Neutrophil (primary cell): Measurements from ENCODE around the gene EFCAB5.
"Not testable (repeated sequence)": the region's sequence is repeated elsewhere in the genome, so short reads cannot be mapped to it uniquely, and the experiment has no call there.

Source experiments
- H3K27ac ChIP-seq: fragments of 200-600 bp; sonication (generic); 2 replicates; pipeline ENCODE4 v1.5.1; 2016; ENCODE audit warnings: mild to moderate bottlenecking, moderate library complexity
- H3K27me3 ChIP-seq: fragments of 200-600 bp; sonication (generic); 2 replicates; pipeline ENCODE4 v1.6.0; 2016; ENCODE audit warnings: mild to moderate bottlenecking
- H3K36me3 ChIP-seq: fragments of 200-600 bp; sonication (generic); 2 replicates; pipeline ENCODE4 v1.5.1; 2017
- H3K4me1 ChIP-seq, 2 experiments: fragments of 200-600 bp in 1 of 2; sonication (generic) in 1 of 2; 1 replicate in 1 of 2; 2 replicates in 1 of 2; pipeline versions ENCODE4 v1.5.1 to v1.6.1; 2013 to 2016; ENCODE audit warnings: low read depth in 1 of 2, low read length in 1 of 2, mild to moderate bottlenecking in 1 of 2, moderate library complexity in 1 of 2; ENCODE audit not compliant: control insufficient read depth in 1 of 2, insufficient read depth in 1 of 2
- H3K4me3 ChIP-seq, 2 experiments: fragments of 200-600 bp in 1 of 2; sonication (generic) in 1 of 2; 1 replicate in 1 of 2; 2 replicates in 1 of 2; pipeline ENCODE4 v1.5.1; 2013 to 2016; ENCODE audit warnings: low read depth in 1 of 2, low read length in 1 of 2, mild to moderate bottlenecking in 1 of 2, moderate library complexity in 1 of 2
- H3K9me3 ChIP-seq: fragments of 200-600 bp; sonication (generic); 2 replicates; pipeline ENCODE4 v1.5.1; 2016
- CTCF ChIP-seq: fragments of 200-600 bp; sonication (generic); IDR thresholded peaks from 2 replicates; pipeline ENCODE4 v1.5.1; 2016; ENCODE audit warnings: antibody characterized with exemption

The EFCAB5 gene

GRCh38 chr17:29941334-29941733 lies at the start of gene EFCAB5:
Gene EFCAB5, plus strand, starts transcription at chr17:29941634. Its CDS starts 163 bp downstream, at chr17:29941797.
- no peak for TF ChIP-seq CTCF
- no peak within 1 kb of the TSS for H3K27ac ChIP-seq
- H3K4me3 ChIP-seq = no peak within 1 kb of the TSS
- H3K9me3 ChIP-seq = no peaks in the 10 kb centered on the region
- H3K27me3 ChIP-seq = no peaks in the 10 kb centered on the region
- no peaks in the 10 kb centered on the region for H3K4me1 ChIP-seq
- no peaks in the 10 kb centered on the region for H3K36me3 ChIP-seq

GRCh38 chr17:29892201-29892600 lies 49.2 kb upstream of the EFCAB5 start:
- peak overlapping the region; percentile 58 for H3K27ac ChIP-seq
- H3K36me3 ChIP-seq = no peaks in the 10 kb centered on the region
- peaks cover 16 to 26% of the 10 kb centered on the region in 2 experiments for H3K4me1 ChIP-seq
- H3K27me3 ChIP-seq = no peaks in the 10 kb centered on the region
- H3K4me3 ChIP-seq = no peak overlapping the region
- no peaks in the 10 kb centered on the region for H3K9me3 ChIP-seq
- TF ChIP-seq CTCF = no peak

- H3K4me3 ChIP-seq, H3K9me3 ChIP-seq, H3K36me3 ChIP-seq, H3K27ac ChIP-seq, H3K27me3 ChIP-seq: not testable (repeated sequence)
- peaks cover 15 to 17% of the 10 kb centered on the region in 2 experiments for H3K4me1 ChIP-seq
Measured at GRCh38 chr17:29897136-29897535, 44.3 kb upstream of the EFCAB5 start.

GRCh38 chr17:29903471-29903870 lies 38.0 kb upstream of the EFCAB5 start:
- Histone ChIP-seq H3K36me3 (no peaks in the 10 kb centered on the region), H3K27me3 (no peaks in the 10 kb centered on the region), H3K27ac (no peak overlapping the region), H3K4me1 (no peaks in the 10 kb centered on the region), H3K9me3 (no peaks in the 10 kb centered on the region), H3K4me3 (no peak overlapping the region)
- no peak for TF ChIP-seq CTCF

- H3K36me3 ChIP-seq = no peaks in the 10 kb centered on the region
- no peak overlapping the region for H3K4me3 ChIP-seq
- no peaks in the 10 kb centered on the region for H3K9me3 ChIP-seq
- H3K4me1 ChIP-seq = no peaks in the 10 kb centered on the region
- no peak overlapping the region for H3K27ac ChIP-seq
- no peaks in the 10 kb centered on the region for H3K27me3 ChIP-seq
- no peak for TF ChIP-seq CTCF
Measured at GRCh38 chr17:29905086-29905878, 36.2 kb upstream of the EFCAB5 start.

- Histone ChIP-seq H3K27me3 (no peaks in the 10 kb centered on the region), H3K4me1 (no peaks in the 10 kb centered on the region), H3K9me3 (no peaks in the 10 kb centered on the region), H3K4me3 (no peak overlapping the region), H3K27ac (no peak overlapping the region), H3K36me3 (no peaks in the 10 kb centered on the region)
- no peak for TF ChIP-seq CTCF
Measured at GRCh38 chr17:29905879-29906167, 35.6 kb upstream of the EFCAB5 start.
